Activated CD4-positive, alpha-beta T cell treated with anti-CD3 and anti-CD28 coated beads, Interleukin-2, Interleukin-4, amounts not matched to agents 100 ng/mL and 50 ng/mL, durations not matched to agents 16 hours and 8 hours (primary cell): ENCODE results near the gene CFAP61.
"Not testable (repeated sequence)": the region's sequence is repeated elsewhere in the genome, so short reads cannot be mapped to it uniquely, and the experiment has no call there.

ENCODE experiments used
- DNase-seq: peaks from one replicate; pipeline ENCODE4 v3.0.0-alpha.2; 2020; ENCODE audit warnings: low spot score

Gene CFAP61

GRCh38 chr20:20327746-20328145, 275.4 kb downstream of the CFAP61 start:
- DNase-seq: no peak

- no peak for DNase-seq
Measured at GRCh38 chr20:20329564-20329963, 277.2 kb downstream of the CFAP61 start.

- no peak for DNase-seq
Measured at GRCh38 chr20:20331156-20331555, 278.8 kb downstream of the CFAP61 start.

- DNase-seq: no peak
Measured at GRCh38 chr20:20331817-20332216, 279.5 kb downstream of the CFAP61 start.

DNA sequence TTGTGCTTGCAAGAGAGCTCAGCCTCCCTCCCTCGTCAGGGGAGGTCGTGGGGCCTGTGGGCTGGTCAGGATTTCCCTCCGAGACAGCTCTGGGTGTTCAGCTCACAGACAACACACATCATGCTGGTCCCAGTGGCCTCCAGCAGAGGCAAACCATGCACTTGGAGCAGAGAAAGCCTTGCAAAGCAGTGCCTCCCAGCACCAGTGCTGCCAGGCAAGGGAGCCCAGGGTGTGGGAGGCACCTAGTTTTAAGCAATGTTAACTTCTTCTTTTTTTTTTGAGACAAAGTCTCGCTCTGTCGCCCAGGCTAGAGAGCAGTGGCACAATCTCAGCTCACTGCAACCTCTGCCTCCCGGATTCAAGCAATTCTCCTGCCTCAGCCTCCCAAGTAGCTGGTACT, 281.5 kb downstream of the CFAP61 start:
- no peak for DNase-seq

DNA sequence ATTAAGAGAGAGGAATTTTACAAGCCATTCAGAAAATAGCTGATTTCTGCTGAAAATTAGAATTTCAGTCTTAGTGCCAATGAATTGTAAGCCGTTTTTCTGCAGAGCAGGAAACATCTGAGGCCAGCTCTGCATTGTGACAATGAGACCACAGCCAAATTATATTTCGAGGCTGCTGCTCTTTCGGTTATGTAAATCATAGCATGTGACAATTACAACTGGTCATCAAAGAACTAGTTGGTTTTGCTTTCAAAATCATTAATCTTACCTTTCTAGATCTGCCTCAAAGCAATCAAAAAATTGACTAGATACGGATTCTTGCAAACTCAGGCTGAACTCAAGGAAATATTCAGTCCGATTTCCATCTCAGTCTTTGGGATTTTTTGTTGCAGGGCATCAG, 282.2 kb downstream of the CFAP61 start:
- no peak for DNase-seq

DNA sequence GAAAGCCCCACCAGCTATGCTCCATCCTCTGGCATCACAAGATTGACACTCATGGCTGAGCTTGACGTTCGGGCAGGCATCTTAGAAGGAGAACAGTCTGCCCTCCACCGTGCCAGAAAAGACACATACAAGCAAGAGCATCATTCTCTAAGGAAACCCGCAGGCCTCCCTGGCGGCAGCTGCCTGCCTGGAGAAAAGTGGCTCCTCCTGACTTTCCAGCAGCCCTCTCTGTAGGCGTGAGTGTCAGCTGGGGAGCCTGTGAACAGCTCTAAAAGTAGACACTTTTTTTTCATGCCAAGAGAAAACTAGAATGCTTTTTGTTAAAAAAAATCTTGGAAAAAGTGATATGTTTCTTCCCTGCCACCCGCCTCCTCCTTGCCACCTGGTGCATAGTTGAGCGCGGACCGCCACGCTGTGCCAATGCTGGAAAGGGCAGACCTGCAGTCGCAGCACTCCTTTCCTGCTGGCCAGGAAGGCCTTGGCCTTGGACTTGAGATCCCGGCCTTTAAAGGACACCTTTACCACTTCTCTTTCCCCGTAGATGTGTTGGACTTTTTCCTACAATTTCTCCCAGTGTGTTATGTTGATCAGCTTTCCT, 285.9 kb downstream of the CFAP61 start:
- DNase-seq: no peak

GRCh38 chr20:20340443-20340842, 288.1 kb downstream of the CFAP61 start:
- no peak for DNase-seq

DNA sequence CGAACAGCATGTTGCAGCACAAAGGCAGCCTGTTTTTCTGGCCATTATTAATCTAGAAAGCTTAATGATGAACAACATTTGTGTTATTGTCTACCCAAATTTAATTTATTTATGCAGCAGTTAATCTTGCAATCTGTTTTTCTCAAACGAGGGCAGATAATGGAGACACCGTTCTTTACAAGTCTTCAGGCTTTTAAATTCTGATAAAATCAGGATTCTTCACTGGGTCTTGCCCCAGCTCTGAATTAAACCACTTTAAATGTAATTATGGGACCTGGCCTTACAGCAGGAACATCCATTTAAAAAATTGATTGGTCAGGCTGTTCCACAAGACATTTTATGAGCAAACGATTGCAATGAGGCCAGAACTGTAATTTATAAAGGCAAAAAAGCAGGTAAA, 289.0 kb downstream of the CFAP61 start:
- DNase-seq: no peak

GRCh38 chr20:20342066-20342465, 289.7 kb downstream of the CFAP61 start:
- no peak for DNase-seq

DNA sequence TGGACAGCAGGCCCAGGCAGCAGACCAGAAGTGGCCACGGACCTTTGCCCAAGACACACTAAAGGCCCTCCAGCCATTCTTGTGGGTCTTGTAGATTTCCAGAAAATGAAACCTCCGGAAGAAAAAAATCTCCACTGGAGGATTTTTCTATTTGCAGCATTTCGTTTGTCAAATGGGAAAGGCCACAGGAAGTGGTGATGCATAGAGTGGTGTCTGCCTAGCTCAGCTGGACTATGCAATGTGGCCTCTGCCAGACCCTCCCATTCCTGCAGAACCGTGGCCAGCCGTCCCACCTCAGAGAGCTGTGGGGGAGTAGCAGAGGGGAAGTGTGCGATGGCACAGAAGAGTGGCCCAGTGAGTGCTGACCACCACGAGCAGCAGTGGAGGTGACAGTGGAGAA, 291.6 kb downstream of the CFAP61 start:
- no peak for DNase-seq

- no peak for DNase-seq
Measured at GRCh38 chr20:20344476-20344875, 292.1 kb downstream of the CFAP61 start.

GRCh38 chr20:20353576-20353975, 301.2 kb downstream of the CFAP61 start:
- no peak for DNase-seq

GRCh38 chr20:20355503-20355902, 303.2 kb downstream of the CFAP61 start:
- DNase-seq: not testable (repeated sequence)

GRCh38 chr20:20358801-20359200, 306.5 kb downstream of the CFAP61 start:
- no peak for DNase-seq

GRCh38 chr20:20359628-20360027, 307.3 kb downstream of the CFAP61 start:
- no peak for DNase-seq

DNA sequence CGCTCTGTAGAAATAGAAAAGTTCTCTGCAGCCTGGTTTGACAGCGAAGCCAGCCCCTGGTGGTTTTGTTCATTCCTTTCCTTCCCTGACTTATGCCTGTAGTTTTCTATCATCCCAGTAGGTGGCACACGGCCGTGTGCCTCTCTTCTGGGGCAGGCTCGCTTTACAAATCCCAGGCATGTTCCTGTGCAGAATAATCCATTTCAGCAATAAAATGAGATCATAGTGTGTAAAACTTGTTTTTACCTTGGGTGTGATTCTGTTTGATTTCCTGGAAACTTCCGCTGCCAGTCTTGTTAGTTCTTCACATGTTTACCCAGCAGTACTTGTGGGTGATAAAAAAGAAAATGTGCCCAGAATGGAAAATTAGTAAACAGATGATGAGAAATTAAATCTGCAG, 308.1 kb downstream of the CFAP61 start:
- DNase-seq: peak; percentile 53

DNA sequence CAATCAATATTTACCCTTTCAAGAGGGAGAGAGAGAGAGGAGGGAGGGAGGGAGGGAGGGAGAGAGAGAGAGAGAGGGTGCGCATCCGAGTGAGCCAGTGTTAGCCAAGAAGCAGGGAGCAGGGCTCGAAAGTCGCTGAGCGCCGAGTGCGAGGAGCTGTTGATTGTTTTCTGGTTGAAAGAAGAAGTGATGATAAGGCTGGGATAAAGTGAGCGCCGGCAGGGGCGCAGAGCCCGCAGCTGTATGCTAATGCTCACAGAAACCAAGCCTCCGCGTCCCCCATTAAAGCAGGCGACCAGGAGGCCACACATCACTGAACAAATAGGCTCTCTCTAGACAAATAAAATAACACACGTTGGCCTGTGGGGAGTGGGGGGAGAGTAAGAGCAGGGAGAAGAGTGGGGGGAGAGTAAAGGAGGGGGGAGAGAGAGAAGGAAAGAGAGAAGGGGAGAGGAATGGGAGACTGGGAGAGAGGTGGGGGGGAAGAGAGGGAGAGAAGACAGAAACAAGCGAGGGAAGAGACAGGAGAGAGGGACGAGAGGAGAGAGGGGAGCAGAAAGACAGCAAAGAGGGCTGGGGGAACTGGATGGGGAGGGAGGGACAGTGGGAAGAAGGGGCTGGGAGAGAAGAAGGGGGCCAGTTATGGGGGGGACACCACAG, 310.6 kb downstream of the CFAP61 start:
- DNase-seq: no peak

DNA sequence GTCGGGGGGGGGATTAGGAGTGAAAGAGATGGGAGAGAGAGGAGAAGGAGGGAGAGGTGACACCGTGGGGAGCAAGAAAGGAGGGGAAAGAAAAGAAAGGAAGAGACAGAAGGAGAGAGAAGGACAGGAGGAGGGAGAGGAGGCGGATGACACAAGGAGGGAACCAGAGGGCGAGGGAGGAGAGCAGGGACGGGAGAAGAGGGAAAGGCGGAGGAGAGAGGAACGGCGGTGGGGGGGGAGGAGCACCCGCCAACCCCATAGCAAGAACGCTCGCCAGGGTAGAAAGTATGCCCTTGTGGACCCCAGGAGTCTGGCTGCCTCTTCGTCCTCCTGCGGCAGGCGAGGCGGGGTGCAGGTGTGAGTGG, 311.1 kb downstream of the CFAP61 start:
- DNase-seq: no peak

- no peak for DNase-seq
Measured at GRCh38 chr20:20363799-20364592, 311.7 kb downstream of the CFAP61 start.

DNA sequence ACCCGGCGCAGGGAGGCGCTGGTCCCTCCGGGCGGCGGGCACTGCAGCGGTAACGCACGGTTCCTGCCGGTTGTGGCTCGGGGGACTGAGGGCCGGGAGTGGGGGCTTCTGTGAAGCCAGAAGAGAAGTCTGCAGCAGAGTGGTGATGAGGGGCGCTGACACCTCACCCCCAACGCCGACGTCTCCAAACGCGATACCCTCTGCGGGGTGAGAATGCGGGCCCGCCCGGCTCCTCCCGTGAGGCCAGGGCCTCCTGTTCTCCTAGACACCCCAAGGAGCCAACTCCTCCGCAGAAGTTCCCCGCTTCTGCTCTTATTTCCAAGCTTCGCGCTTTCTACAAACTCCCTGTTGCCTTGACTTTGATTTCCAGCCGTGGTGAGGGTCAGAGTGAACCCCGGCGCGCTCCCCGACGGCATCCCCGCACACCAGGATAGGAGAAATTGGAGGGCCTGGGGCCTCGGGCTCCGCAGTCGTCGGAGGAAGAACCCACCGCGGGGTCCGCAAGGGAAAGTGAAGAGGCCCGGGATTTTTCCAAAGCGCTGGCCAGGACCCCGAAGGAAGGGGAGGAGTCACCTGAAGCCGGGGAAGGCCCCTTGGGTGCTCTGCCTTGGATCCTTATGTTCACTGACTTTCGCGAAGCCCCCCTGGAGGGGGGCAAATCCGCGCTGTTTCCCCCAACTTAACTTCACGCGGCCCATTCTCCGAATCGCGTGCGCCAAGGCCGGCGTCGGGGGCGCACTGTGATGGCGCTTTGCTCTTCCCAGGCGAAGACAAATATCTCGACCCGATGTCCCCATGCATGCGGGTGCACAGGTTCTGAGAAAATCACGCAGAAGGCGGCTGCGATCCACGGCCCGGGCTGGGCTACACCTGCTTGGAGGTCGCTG, 312.5 kb downstream of the CFAP61 start:
- no peak for DNase-seq

- DNase-seq: no peak
Measured at GRCh38 chr20:20365480-20366161, 313.3 kb downstream of the CFAP61 start.
